Fibroblast of pulmonary artery (primary cell): ENCODE data around the gene FABP3.

Experiments
- DNase-seq: peaks from one replicate; pipeline ENCODE4 v3.0.0-alpha.2; 2010; ENCODE audit warnings: low read depth
- H3K4me3 ChIP-seq: replicated peaks from 2 replicates; pipeline ENCODE4 v1.5.1; 2011; ENCODE audit warnings: low read depth, mild to moderate bottlenecking, control low read depth, low read length, moderate library complexity
- TF ChIP-seq, protein P1 (sequence below): IDR thresholded peaks from 2 replicates; pipeline ENCODE4 v1.5.1; 2011; ENCODE audit warnings: mild to moderate bottlenecking, control low read depth, low read length, inconsistent platforms; ENCODE audit errors: missing control alignments

Gene FABP3

DNA sequence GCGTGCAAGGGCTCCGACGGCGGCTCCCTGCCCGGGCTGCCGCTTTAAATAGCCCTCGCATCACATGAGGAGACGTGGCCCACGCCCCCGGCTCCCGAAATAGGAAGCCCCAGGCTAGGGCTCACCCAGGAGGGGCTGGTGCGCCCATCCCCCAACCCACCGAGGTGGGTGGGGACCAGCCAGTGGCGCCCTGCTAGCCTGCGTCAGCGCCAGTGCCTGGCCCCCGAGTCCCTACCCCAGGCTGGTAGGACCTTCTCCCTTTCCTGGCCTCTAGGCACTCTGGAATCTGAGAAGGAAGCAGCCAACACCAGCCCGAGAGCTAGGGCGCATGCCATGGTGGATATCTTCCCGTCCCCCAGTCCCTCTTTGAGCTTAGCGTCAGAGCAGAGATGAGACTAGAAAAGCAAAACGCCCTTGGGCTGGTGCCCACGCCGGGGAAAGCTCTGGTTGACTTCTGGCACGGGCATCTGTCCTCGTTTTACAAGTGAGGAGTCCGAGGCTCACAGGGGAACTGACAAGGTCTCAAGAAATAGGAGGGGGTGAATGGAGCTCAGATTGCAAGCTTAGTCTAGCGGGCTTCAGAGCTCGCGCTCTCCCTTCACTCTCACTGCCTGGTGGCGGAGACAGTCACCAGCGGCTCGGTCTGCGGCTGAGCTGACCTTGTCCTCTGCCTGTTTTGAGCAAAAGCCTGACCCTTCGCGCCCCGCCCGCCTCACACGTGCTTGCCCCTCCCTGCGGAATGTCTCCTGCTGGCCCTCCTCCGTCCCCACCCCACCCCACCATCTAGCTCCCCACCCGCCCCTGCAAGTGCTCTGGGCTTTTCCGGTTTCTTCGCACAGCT lies at the start of gene FABP3:
Gene FABP3 (minus strand): TSS at position 21 of the 841 bp plus-strand sequence. CDS start 62 bp downstream, outside the sequence.
- peak within 1 kb of the TSS; percentile 35 for H3K4me3 ChIP-seq
- TF ChIP-seq, protein P1, sequence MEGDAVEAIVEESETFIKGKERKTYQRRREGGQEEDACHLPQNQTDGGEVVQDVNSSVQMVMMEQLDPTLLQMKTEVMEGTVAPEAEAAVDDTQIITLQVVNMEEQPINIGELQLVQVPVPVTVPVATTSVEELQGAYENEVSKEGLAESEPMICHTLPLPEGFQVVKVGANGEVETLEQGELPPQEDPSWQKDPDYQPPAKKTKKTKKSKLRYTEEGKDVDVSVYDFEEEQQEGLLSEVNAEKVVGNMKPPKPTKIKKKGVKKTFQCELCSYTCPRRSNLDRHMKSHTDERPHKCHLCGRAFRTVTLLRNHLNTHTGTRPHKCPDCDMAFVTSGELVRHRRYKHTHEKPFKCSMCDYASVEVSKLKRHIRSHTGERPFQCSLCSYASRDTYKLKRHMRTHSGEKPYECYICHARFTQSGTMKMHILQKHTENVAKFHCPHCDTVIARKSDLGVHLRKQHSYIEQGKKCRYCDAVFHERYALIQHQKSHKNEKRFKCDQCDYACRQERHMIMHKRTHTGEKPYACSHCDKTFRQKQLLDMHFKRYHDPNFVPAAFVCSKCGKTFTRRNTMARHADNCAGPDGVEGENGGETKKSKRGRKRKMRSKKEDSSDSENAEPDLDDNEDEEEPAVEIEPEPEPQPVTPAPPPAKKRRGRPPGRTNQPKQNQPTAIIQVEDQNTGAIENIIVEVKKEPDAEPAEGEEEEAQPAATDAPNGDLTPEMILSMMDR, result no peak
- peak; percentile 51 for DNase-seq

DNA sequence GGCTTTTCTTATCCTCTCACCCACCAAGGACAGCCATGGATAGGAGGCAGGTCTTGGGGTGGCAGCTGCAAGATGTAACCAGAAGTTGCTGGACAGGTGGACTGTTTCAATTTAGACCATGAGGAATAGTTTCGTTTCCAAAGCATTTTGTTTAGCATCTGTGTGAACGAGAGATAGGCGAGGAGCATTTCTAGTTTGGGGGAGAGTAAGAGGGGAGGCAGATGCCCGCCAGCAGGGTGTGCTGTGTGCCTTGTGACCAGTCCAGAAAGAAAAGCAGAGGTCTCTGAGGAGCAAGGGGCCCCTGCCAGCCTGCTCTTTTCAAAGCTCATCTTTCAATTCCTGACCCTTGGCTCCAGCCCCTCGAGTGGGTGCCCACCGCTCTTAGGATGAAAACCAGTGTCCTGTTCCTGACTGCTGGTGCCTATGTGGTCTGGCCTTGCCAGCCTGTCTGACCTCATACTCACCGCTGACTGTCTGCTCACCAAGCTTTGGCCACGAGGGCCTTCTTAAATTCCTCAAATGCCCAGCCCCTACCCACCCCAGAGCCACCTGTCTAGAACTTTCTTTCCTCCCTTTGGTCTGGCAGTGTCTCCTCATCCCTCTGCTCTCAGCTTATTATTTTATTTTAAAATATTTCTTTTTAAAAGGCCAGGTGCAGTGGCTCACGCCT lies 48.6 kb upstream of the FABP3 start:
- TF ChIP-seq, protein P1, result peak; percentile 53
- no peak overlapping the region for H3K4me3 ChIP-seq
- peak; percentile 34 for DNase-seq

DNA sequence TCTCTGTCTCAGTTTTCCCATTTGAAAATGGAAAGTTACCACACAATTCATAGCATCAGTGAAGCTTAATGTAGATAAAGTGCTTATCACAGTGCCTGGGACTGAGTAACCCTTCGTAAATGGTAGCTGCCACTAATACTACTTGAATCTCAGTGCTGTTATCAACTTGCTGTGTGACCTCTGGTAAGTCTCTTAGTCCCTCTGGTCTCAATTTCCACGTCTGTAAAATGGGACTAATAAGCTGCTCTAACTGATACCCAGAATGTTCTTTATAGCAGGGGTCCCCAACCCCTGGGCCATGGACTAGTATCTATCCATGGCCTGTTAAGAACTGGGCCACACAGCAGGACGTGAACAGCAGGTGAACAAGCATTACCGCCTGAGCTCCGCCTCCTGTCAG lies 47.8 kb upstream of the FABP3 start:
- TF ChIP-seq, protein P1, result no peak
- no peak for DNase-seq
- H3K4me3 ChIP-seq, result no peak overlapping the region

DNA sequence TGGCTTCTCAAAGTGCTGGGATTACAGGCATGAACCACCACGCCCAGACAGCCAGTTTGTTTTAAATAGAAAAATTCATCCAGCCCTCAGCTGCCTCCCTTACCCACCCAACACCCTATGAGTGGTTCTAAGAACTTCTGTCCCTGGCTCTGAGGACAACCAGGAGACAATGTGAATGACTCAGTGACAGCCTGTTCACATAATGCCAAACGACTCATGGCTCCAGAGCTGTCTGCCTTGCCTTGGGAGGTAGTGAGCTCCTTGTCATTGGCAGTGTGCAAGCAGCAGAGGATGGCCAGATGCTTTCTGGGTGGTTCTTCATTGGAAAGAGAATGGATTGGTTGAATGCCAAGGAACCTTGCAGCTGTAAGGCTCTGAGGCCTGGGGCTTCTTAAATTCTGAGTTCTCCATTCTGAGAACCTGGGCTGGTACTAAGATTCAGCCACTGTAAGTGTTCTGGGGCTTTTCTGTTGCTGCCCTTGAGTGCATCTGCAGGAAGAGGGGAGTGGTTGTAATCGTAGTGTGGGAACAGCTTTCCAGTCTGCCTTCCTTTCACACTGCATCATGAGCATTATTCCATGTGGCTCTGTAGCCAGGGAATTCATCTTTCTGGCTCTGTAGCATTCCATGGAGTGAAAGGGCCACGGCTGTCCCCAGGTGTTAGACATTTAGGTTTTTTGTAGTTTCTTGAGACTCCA lies 45.9 kb upstream of the FABP3 start:
- no peak for DNase-seq

DNA sequence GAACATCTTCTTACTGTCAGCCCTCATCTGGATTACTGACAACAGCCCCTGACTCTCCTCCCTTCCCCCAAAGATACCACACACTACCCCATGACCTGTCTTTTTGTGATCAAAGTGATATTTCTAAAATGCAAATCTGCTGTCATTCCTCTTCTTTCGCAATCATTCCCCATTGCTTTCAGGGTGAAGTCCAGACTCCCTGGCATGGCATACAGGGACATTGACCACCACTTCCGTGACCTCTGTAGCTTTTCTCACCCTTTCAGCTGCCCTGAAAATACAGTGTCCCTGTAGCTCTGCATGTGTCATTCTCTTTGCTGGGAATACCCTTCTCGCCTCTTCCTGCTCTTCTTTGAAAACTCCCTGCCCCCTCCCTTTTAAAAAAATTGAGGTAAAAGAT lies 44.3 kb upstream of the FABP3 start:
- TF ChIP-seq, protein P1, result no peak
- DNase-seq, result no peak
- no peak overlapping the region for H3K4me3 ChIP-seq

More for the DNA sequence above, 45.9 kb upstream of the FABP3 start:
- TF ChIP-seq, protein P1, result no peak
- H3K4me3 ChIP-seq, result no peak overlapping the region

DNA sequence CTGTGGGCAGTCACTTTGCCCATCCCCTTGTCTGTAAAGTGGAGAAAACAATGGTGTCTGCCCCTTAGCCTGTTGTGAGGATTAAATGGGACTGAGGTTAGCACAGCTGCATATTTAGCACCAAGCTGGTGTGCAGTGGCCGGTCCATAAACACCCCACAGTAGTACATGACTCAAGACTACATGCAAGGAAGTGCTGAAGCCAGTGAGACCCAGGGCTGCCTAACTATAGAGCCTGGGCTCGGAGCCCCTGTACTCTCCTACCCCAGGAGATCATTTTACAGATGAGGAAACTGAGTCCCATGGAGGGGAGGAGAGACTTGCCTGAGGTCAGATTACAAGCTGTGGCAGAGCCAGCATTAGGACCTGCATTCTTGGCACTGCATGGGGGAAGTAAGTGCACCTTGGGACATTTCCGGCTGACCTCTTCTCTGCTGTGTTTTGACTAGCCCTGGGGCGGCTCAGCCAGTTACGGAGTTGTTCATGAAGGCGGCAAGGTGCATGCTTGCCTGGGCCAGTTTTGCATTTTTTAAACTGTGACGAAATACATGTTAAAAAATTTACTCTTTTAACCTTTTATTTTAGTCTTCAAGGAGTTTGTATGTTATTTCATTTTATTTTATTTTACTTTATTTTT lies 43.3 kb upstream of the FABP3 start:
- no peak overlapping the region for H3K4me3 ChIP-seq

More for the DNA sequence above, 43.3 kb upstream of the FABP3 start:
- DNase-seq, result no peak
- TF ChIP-seq, protein P1, result no peak
